Stimulated activated CD4-positive, alpha-beta T cell treated with anti-CD3 and anti-CD28 coated beads, Interleukin-15, amount 100 ng/mL, for 48 hours (primary cell): ENCODE results near the gene PUSL1.

ENCODE experiments used
- DNase-seq, 2 donors: peaks; one replicate each; pipeline ENCODE4 v3.0.0-alpha.2; 2020; ENCODE audit warnings: low read depth in 2 of 2

PUSL1 gene

GRCh38 chr1:1307923-1308755 lies at the start of gene PUSL1, which contains the start of gene ACAP3:
TSS of gene PUSL1 (plus strand) at chr1:1308597. CDS start at chr1:1308644, 47 bp downstream.
TSS of gene ACAP3 (minus strand) at chr1:1307930. CDS start at chr1:1307815, 115 bp downstream.
- DNase-seq, result peak; percentile 82 to 85

- no peak for DNase-seq
Observed at GRCh38 chr1:1259119-1259488, 49.3 kb upstream of the PUSL1 start.

GRCh38 chr1:1259540-1259939 lies 48.9 kb upstream of the PUSL1 start:
- no peak for DNase-seq

- no peak for DNase-seq
Observed at GRCh38 chr1:1259951-1260600, 48.3 kb upstream of the PUSL1 start.

GRCh38 chr1:1260843-1261560 lies 47.4 kb upstream of the PUSL1 start:
- DNase-seq, result no peak

GRCh38 chr1:1262071-1262470 lies 46.3 kb upstream of the PUSL1 start:
- DNase-seq, result no peak

- no peak for DNase-seq
Observed at GRCh38 chr1:1262758-1263157, 45.6 kb upstream of the PUSL1 start.

GRCh38 chr1:1264026-1264425 lies 44.4 kb upstream of the PUSL1 start:
- no peak for DNase-seq

GRCh38 chr1:1264868-1265272 lies 43.5 kb upstream of the PUSL1 start:
- DNase-seq, result no peak

GRCh38 chr1:1267488-1268283 lies 40.7 kb upstream of the PUSL1 start:
- no peak for DNase-seq

- no peak for DNase-seq
Observed at GRCh38 chr1:1268284-1268682, 40.1 kb upstream of the PUSL1 start.

- DNase-seq, result no peak
Observed at GRCh38 chr1:1270813-1271212, 37.6 kb upstream of the PUSL1 start.

- DNase-seq, result no peak
Observed at GRCh38 chr1:1272341-1273208, 35.8 kb upstream of the PUSL1 start.

- no peak for DNase-seq
Observed at GRCh38 chr1:1273209-1273511, 35.2 kb upstream of the PUSL1 start.

- DNase-seq, result peak; percentile 90 to 91
Observed at GRCh38 chr1:1273512-1274298, 34.7 kb upstream of the PUSL1 start, which contains the start of gene UBE2J2. TSS of gene UBE2J2 (minus strand) at chr1:1273854. CDS start at chr1:1267992, 5,862 bp downstream.

- no peak for DNase-seq
Observed at GRCh38 chr1:1274299-1274930, 34.0 kb upstream of the PUSL1 start.

GRCh38 chr1:1274931-1275431 lies 33.4 kb upstream of the PUSL1 start:
- DNase-seq, result no peak

- DNase-seq, result no peak
Observed at GRCh38 chr1:1275836-1276235, 32.6 kb upstream of the PUSL1 start.

- no peak for DNase-seq
Observed at GRCh38 chr1:1278620-1279019, 29.8 kb upstream of the PUSL1 start.
